ENCODE data around the gene ADAMTSL1. TPM values are rescaled to one million over a fixed set of nuclear protein-coding genes. Genes with fewer than 3 reads are reported as not detected.

ADAMTSL1 gene
- total and polyA plus RNA-seq, 4 donors, result 0.31 to 3.4 (median 1.9) TPM

DNA sequence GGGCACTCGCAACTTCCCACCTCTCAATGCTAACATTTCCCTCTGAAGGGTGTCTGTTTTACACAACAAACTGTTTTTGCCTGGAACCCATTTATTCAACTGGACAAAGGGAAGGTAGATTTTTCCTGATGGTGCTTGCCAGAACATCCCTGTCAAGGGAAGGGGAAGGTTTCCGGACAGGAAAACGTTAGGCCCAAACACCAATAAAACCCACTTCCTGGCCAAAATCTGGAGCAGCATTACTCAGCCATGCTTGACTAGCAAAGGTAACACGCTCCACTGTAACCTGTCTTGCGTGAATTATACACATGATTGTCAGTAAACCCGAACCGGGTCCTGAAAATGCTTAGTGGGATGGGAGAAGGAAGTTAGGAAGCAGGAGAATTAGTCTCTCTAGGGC is 468.8 kb downstream of the ADAMTSL1 start:
- Histone ChIP-seq H3K27me3 (ENCODE audit: control insufficient read depth in 4 of 4, insufficient read depth in 4 of 4, low read length in 3 of 4) (no peaks in the 10 kb centered on the region), H3K4me1 (ENCODE audit: control insufficient read depth in 4 of 4, insufficient read depth in 4 of 4, low read length in 3 of 4) (no peaks in the 10 kb centered on the region), H3K36me3 (ENCODE audit: control insufficient read depth in 4 of 4, insufficient read depth in 3 of 4, low read depth in 1 of 4, low read length in 3 of 4) (no peaks in the 10 kb centered on the region), H3K9me3 (ENCODE audit: control insufficient read depth in 4 of 4, low read length in 3 of 4) (no peaks in the 10 kb centered on the region), H3K4me3 (ENCODE audit: low read depth in 1 of 3, low read length in 3 of 3) (no peak overlapping the region), H3K9ac (ENCODE audit: low read depth in 1 of 2, low read length in 2 of 2) (no peak overlapping the region), H3K27ac (ENCODE audit: low read depth in 1 of 2, low read length in 2 of 2) (no peak overlapping the region)
- WGBS, result 81% methylated on average over 7 of the region's 7 CpGs
- no peak for DNase-seq (ENCODE audit: low spot score)
- TF ChIP-seq EGR1 (IDR thresholded peaks at IDR 0.05; ENCODE audit: low read depth in 2 of 2) (no peak), HNF4A (conservative IDR thresholded peaks at IDR 0.05) (no peak), JUND (IDR thresholded peaks at IDR 0.05) (no peak), TAF1 (conservative IDR thresholded peaks at IDR 0.05) (no peak), GABPA (IDR thresholded peaks at IDR 0.05 in 1 of 2, conservative IDR thresholded peaks at IDR 0.05 in 1 of 2) (no peak), FOXA2 (IDR thresholded peaks at IDR 0.05) (no peak), RAD21 (IDR thresholded peaks at IDR 0.05) (no peak), REST (IDR thresholded peaks at IDR 0.05) (no peak)
- TF ChIP-seq, protein P1, sequence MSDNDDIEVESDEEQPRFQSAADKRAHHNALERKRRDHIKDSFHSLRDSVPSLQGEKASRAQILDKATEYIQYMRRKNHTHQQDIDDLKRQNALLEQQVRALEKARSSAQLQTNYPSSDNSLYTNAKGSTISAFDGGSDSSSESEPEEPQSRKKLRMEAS (IDR thresholded peaks at IDR 0.05), result no peak
- TF ChIP-seq, protein P2, sequence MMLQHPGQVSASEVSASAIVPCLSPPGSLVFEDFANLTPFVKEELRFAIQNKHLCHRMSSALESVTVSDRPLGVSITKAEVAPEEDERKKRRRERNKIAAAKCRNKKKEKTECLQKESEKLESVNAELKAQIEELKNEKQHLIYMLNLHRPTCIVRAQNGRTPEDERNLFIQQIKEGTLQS (IDR thresholded peaks at IDR 0.05), result no peak
- TF ChIP-seq, protein P3, sequence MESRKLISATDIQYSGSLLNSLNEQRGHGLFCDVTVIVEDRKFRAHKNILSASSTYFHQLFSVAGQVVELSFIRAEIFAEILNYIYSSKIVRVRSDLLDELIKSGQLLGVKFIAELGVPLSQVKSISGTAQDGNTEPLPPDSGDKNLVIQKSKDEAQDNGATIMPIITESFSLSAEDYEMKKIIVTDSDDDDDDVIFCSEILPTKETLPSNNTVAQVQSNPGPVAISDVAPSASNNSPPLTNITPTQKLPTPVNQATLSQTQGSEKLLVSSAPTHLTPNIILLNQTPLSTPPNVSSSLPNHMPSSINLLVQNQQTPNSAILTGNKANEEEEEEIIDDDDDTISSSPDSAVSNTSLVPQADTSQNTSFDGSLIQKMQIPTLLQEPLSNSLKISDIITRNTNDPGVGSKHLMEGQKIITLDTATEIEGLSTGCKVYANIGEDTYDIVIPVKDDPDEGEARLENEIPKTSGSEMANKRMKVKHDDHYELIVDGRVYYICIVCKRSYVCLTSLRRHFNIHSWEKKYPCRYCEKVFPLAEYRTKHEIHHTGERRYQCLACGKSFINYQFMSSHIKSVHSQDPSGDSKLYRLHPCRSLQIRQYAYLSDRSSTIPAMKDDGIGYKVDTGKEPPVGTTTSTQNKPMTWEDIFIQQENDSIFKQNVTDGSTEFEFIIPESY (IDR thresholded peaks at IDR 0.05), result no peak

GRCh38 chr9:18947892-18948339 is 474.0 kb downstream of the ADAMTSL1 start:
- no peaks in the 10 kb centered on the region for H3K36me3 ChIP-seq (ENCODE audit: control insufficient read depth in 4 of 4, insufficient read depth in 3 of 4, low read depth in 1 of 4, low read length in 3 of 4)
- no peaks in the 10 kb centered on the region for H3K9me3 ChIP-seq (ENCODE audit: control insufficient read depth in 4 of 4, low read length in 3 of 4)
- 65% methylated on average over 4 of the region's 4 CpGs for WGBS
- no peak overlapping the region for H3K4me3 ChIP-seq (ENCODE audit: low read depth in 1 of 3, low read length in 3 of 3)
- no peaks in the 10 kb centered on the region for H3K4me1 ChIP-seq (ENCODE audit: control insufficient read depth in 4 of 4, insufficient read depth in 4 of 4, low read length in 3 of 4)
- no peak for TF ChIP-seq RAD21 (IDR thresholded peaks at IDR 0.05)
- no peak for TF ChIP-seq RXRA (IDR thresholded peaks at IDR 0.05)
- no peak for TF ChIP-seq EGR1 (IDR thresholded peaks at IDR 0.05; ENCODE audit: low read depth in 2 of 2)
- no peak for TF ChIP-seq YY1 (IDR thresholded peaks at IDR 0.05)
- no peaks in the 10 kb centered on the region for H3K27me3 ChIP-seq (ENCODE audit: control insufficient read depth in 4 of 4, insufficient read depth in 4 of 4, low read length in 3 of 4)
- no peak overlapping the region for H3K27ac ChIP-seq (ENCODE audit: low read depth in 1 of 2, low read length in 2 of 2)
- DNase-seq (ENCODE audit: low spot score), result no peak
- H3K9ac ChIP-seq (ENCODE audit: low read depth in 1 of 2, low read length in 2 of 2), result no peak overlapping the region
